Choroid plexus epithelial cell (primary cell): ENCODE measurements around the gene CHAF1A.

Experiments used
- DNase-seq: peaks from one replicate; pipeline ENCODE4 v3.0.0-alpha.2; 2010; ENCODE audit warnings: low read depth
- H3K4me3 ChIP-seq: 2 replicates; pipeline ENCODE4 v1.5.1; 2011; ENCODE audit warnings: low read depth, mild to moderate bottlenecking, control low read depth, low read length, moderate library complexity
- TF ChIP-seq, protein P1 (sequence below): conservative IDR thresholded peaks from 2 replicates; pipeline ENCODE4 v1.5.1; 2011; ENCODE audit warnings: low read depth, mild to moderate bottlenecking, control low read depth, inconsistent platforms, low read length, moderate library complexity

Gene CHAF1A

DNA sequence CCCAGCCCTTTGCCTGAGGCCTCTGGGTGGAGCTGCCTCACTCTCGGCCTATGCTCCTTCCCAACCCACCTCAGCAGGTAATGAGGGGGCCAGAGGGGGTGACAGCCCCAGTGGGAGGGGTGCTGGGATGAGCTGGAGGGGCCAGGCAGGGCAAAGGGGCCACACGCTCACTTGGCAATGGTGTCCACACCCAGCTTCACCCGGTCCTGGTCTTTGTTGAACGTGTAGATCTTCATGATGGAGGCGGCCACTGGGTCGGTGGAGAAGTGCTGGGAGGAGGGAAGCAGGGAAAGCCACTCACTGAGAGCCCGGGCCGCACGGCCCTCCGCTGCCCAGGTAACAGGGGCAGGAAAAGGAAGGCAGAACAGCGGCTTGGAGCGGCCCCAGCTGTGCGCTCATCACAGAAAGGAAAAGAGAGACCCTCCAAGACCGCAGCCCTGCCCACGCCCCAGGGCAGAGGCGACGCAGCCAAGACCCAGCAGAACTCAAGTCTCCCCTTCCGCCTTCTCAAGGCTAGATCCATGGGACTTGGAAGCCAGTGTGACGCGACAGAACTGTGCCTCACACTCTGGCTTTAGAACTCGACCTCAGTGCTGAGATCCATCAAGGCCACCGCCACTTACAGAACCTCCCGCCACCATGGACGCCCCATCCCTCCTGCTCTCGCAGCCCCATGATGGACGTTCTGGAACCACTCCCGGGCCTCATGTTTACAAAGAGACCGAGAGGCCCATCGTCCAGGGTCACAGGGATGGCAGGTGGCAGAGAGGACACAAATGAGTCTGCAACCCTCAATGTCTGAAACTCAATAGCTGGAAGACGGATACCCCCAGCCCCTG is 45.9 kb downstream of the CHAF1A start:
- TF ChIP-seq, protein P1, sequence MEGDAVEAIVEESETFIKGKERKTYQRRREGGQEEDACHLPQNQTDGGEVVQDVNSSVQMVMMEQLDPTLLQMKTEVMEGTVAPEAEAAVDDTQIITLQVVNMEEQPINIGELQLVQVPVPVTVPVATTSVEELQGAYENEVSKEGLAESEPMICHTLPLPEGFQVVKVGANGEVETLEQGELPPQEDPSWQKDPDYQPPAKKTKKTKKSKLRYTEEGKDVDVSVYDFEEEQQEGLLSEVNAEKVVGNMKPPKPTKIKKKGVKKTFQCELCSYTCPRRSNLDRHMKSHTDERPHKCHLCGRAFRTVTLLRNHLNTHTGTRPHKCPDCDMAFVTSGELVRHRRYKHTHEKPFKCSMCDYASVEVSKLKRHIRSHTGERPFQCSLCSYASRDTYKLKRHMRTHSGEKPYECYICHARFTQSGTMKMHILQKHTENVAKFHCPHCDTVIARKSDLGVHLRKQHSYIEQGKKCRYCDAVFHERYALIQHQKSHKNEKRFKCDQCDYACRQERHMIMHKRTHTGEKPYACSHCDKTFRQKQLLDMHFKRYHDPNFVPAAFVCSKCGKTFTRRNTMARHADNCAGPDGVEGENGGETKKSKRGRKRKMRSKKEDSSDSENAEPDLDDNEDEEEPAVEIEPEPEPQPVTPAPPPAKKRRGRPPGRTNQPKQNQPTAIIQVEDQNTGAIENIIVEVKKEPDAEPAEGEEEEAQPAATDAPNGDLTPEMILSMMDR = no peak
- H3K4me3 ChIP-seq = no peak overlapping the region
- DNase-seq = no peak

DNA sequence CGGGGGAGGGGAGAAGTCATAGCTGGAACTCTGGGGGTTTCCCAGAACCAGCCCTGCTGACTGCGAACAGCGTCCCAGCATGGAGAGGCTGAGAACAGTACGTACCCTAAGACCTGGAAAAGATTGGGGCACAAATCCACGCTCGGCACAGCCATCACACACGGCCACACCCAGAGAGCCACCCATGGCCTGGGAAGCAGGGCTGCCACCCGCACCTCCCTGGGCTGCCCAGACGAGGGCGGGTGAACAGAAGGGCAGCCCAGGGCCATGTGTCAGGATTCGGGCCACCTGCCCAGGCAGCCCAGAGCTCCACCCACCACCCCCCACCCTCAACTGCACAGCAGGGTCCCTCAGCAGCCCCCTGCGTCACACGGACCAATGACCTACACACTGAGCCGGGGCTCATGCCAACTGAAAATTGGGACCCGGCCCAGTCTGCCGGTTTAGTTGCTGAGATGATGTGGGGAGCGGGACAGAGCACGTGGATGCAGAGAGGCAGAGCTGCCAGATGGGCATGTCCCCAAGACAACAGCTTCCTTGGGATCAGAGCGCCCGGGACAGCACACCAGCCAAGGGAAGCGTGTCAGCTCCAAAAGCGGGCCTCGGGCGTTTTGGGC is 46.7 kb downstream of the CHAF1A start:
- no peak overlapping the region for H3K4me3 ChIP-seq
- DNase-seq = no peak
- TF ChIP-seq, protein P1 = no peak

DNA sequence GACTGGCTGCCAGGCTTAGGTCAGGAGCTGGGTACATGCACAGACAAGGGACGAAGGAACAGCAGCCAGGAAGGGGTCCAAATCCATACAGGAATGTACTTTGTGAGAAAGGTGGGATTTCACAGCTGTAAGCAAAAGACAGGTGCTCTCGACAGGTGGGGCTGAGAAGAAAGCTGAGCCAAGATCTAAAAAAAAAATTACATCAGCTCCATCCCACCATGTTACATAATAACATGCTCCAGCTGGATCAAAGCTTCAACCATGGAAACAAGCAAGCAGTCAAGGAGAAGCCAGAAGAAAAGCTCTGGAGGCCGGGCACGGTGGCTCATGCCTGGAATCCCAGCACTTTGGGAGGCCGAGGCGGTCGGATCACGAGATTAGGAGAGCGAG is 47.2 kb downstream of the CHAF1A start:
- TF ChIP-seq, protein P1 = no peak
- H3K4me3 ChIP-seq = no peak overlapping the region
- no peak for DNase-seq

DNA sequence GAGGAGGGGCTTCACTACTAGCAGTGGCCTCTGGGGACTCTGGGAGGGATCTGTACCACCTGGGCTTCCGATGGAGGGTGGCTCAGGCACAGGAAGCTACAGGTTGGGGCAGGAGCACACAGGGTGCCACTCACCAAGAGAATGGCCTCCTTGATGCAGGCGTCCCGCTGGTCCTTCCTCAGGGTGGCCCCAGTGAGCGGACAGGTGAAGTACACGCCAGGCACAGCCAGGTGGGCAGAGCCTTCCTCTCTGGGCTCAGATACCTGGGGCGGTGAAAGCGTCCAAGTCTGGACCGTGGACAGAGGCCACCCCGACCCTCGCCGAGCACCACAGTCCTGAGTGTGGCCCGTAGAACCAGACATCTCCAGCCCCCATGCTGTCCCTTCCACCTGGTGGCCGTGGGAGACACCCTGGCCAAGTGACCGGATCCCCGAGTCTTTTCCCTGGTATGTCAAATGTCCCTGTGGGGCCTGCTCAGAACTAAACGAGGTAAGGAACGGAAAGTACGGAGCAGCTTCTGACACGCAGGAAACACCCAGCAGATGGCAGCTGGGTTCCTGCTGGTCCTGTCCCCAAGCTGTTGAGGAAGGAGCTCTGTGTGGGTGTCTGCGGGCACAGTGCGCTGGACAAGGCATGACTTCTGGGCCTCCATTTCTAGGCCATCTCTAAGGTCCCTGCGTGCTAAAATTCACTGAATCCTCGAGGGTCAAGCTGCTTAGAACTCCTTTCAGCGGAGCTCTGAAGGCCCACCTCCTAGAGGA is 50.0 kb downstream of the CHAF1A start:
- no peak overlapping the region for H3K4me3 ChIP-seq
- DNase-seq = no peak
- TF ChIP-seq, protein P1 = no peak

DNA sequence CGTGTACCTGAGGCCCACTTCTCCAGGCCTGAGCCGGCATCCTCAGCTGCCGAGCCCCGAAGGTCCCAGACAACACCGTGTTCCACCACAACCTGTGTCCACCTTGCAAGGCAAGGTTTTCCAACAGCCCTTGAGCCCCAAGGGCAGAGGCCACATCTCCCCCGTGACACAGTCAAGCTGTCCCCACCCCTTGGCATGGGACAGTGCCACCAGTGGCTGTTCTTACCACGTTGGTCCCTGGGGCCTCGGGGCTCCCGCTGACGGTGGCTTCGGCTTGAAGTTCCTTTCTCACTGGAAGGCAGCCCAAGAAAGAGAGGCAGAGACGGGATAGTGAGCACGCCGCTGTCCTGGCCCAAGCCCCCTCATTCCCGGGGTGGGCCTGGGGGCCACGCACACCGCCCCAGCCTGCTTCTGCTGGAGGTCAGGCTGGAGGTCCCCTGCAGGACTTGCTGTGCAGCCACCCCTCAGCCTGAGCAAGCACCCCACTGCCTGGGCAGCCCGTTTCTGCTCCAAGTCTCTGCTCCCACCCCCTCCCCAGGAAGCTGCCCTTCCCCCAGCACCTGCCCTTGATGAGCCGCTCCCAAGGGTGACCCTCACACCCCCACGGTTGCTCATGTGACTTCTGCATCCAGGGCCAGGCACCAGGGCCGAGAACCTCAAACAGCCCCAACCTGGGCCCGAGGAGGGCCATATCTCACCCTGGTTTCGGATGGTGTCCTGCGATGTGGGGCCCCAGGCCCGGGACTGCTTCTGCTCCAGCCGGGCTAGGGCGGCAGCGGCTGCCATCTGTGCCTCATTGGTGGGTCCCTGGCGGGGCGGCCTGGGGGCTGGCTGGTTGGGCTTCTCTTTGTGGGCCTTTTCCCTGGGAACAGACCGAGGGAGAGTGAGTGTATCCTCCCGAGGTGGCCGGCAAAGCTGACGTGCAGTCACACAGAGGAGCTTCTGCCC is 51.1 kb downstream of the CHAF1A start:
- no peak overlapping the region for H3K4me3 ChIP-seq
- DNase-seq = no peak
- TF ChIP-seq, protein P1 = no peak
